T-helper 1 cell treated with Interleukin-12 subunit alpha and Interleukin-12 subunit beta and Interleukin-4 antibody, amounts not matched to agents 30 μg/mL and 1 μg/mL, for 36 hours (primary cell): ENCODE data around the gene SLC5A2.
"Not testable (repeated sequence)": the region's sequence is repeated elsewhere in the genome, so short reads cannot be mapped to it uniquely, and the experiment has no call there.

ENCODE experiments used
- H3K27ac Mint-ChIP-seq: one replicate; pipeline ENCODE4 v1.8.0; 2021; ENCODE audit warnings: mild to moderate bottlenecking, mixed read lengths
- H3K27me3 Mint-ChIP-seq: one replicate; pipeline ENCODE4 v1.8.0; 2021; ENCODE audit warnings: low read depth, mixed read lengths
- H3K36me3 Mint-ChIP-seq: one replicate; pipeline ENCODE4 v1.8.0; 2021; ENCODE audit warnings: low read depth, mixed read lengths
- H3K4me1 Mint-ChIP-seq: one replicate; pipeline ENCODE4 v1.8.0; 2021; ENCODE audit warnings: low read depth, mixed read lengths
- H3K4me3 Mint-ChIP-seq: one replicate; pipeline ENCODE4 v1.8.0; 2021; ENCODE audit warnings: mild to moderate bottlenecking, moderate library complexity, mixed read lengths
- H3K9me3 Mint-ChIP-seq: one replicate; pipeline ENCODE4 v1.8.0; 2021; ENCODE audit warnings: mixed read lengths

SLC5A2 gene

DNA sequence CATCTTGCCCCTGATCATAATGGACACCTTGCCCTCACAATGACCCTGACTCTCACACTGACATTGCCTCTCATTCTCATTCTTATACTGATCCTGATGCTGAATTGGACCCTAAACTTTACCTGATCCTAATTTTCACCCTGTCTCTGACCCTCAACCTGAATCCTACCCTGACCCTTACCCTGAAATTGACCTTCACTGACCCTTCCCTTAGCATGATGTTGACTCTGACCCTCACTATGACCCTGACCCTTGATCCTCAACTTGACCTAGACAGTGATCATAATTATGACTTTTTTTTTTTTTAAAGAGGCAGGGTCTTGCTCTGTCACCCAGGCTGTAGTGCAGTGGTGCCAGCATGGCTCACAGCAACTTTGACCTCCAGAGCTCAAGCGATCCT is 48.2 kb downstream of the SLC5A2 start:
- Mint-ChIP-seq H3K27ac (no peak overlapping the region), H3K4me1 (peaks cover 2% of the 10 kb centered on the region), H3K36me3 (no peaks in the 10 kb centered on the region), H3K27me3 (peaks cover 29% of the 10 kb centered on the region), H3K9me3 (no peaks in the 10 kb centered on the region), H3K4me3 (no peak overlapping the region)

DNA sequence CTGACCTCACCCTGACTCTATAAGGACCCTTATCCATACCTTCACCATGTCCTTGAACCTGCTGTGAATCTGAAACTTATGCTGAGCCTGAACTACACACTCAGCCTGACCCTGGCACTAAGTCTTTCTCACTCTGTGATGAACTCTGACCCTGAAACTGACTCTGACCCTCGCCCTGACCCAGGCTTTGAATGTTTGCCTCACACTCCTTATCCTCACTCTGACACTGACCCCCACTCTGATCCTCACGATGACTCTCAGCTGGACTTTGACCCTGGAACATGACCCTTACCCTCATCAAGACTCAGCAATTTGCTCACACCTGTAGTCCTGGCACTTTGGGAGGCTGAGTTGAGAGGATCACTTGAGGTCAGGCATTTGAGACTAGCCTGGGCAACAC is 49.2 kb downstream of the SLC5A2 start:
- Mint-ChIP-seq H3K27me3 (peaks cover 30% of the 10 kb centered on the region), H3K4me3 (no peak overlapping the region), H3K27ac (no peak overlapping the region), H3K4me1 (peaks cover 2% of the 10 kb centered on the region), H3K36me3 (no peaks in the 10 kb centered on the region), H3K9me3 (no peaks in the 10 kb centered on the region)

DNA sequence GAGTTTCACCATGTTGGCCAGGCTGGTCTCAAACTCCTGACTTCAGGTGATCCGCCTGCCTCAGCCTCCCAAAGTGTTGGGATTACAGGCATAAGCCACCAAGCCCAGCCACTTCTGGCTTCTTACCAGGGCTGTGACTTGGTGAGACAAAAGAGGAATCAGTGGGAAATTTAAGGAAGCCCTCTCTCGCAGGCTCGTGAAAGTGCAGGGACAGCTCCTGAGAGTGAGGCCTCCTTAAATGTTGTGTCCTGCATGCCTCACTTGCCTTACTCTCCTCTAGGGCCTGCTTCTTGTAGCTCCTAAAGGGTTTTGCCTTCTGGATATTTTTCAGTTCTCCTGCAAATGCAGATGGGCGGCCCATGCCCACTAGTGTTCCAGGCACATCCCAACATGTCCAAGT is 50.0 kb downstream of the SLC5A2 start:
- no peaks in the 10 kb centered on the region for H3K9me3 Mint-ChIP-seq
- no peaks in the 10 kb centered on the region for H3K36me3 Mint-ChIP-seq
- H3K27me3 Mint-ChIP-seq: peaks cover 29% of the 10 kb centered on the region
- no peak overlapping the region for H3K4me3 Mint-ChIP-seq
- peaks cover 2% of the 10 kb centered on the region for H3K4me1 Mint-ChIP-seq
- H3K27ac Mint-ChIP-seq: no peak overlapping the region

- Mint-ChIP-seq H3K9me3 (peaks cover 13% of the 10 kb centered on the region), H3K27me3 (peaks cover 27% of the 10 kb centered on the region)
These were observed 52.8 kb downstream of the SLC5A2 start for GRCh38 chr16:31535737-31536136.

DNA sequence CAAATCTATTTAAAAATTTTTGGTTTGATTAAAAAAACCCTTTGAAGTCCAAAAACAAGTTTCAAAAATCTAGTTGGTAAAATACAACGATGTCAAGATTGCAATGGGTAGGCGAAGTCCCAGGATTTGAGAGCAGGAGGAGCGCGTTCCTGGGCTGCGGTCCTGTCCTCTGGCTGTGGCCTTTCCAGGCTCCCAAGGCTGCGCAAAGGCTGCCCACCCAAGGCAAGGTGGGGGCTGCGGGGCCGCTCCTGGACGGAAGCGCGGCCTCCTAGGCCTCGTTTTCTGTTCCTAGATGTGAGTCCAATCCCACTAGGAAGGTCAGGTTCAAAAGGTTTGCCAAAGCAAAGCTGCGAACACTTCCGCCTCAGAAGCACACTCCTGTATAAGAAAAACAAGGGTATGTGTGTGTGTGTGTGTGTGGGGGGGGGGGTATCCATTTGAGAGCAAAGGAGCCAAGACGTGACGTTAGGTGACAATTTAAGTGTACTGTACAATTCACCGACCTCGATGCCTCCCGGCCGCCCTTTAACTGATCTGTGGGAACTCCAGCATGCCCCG is 54.0 kb downstream of the SLC5A2 start:
- peaks cover 20% of the 10 kb centered on the region for H3K9me3 Mint-ChIP-seq
- no peak overlapping the region for H3K27ac Mint-ChIP-seq
- H3K27me3 Mint-ChIP-seq: peaks cover 27% of the 10 kb centered on the region
- H3K4me1 Mint-ChIP-seq: no peaks in the 10 kb centered on the region
- no peaks in the 10 kb centered on the region for H3K36me3 Mint-ChIP-seq
- H3K4me3 Mint-ChIP-seq: no peak overlapping the region

More at GRCh38 chr16:31535737-31536136, 52.8 kb downstream of the SLC5A2 start:
- Mint-ChIP-seq H3K27ac (no peak overlapping the region), H3K4me3 (no peak overlapping the region), H3K4me1 (no peaks in the 10 kb centered on the region), H3K36me3 (no peaks in the 10 kb centered on the region)

- Mint-ChIP-seq H3K36me3 (no peaks in the 10 kb centered on the region), H3K9me3 (peaks cover 26% of the 10 kb centered on the region), H3K27ac (no peak overlapping the region), H3K4me3 (no peak overlapping the region), H3K27me3 (peaks cover 27% of the 10 kb centered on the region), H3K4me1 (no peaks in the 10 kb centered on the region)
These were observed 54.7 kb downstream of the SLC5A2 start for GRCh38 chr16:31537362-31538242.

DNA sequence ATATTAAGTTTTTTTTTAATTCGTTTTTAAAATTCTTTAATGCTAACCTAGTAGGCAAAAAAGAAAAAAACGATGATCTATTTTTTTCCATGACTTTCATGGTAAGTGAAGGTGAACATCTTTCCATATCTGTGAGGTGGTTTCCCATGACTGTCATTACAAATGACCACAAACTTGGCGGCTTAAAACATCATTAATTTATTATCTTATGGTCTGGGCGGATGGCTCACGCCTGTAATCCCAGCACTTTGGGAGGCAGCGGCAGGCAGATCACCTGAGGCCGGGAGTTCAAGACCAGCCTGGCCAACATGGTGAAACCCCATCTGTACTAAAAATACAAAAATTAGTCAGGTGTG is 55.3 kb downstream of the SLC5A2 start:
- H3K36me3 Mint-ChIP-seq, H3K4me3 Mint-ChIP-seq, H3K27ac Mint-ChIP-seq, H3K4me1 Mint-ChIP-seq: not testable (repeated sequence)
- Mint-ChIP-seq H3K27me3 (peaks cover 27% of the 10 kb centered on the region), H3K9me3 (peaks cover 26% of the 10 kb centered on the region)

- H3K27me3 Mint-ChIP-seq: peaks cover 27% of the 10 kb centered on the region
- not testable (repeated sequence) for H3K36me3 Mint-ChIP-seq, H3K27ac Mint-ChIP-seq, H3K4me3 Mint-ChIP-seq, H3K4me1 Mint-ChIP-seq
- H3K9me3 Mint-ChIP-seq: peaks cover 26% of the 10 kb centered on the region
These were observed 56.8 kb downstream of the SLC5A2 start for GRCh38 chr16:31539762-31540161.
